ENCODE measurements around the gene SCGB3A1. TPM values are rescaled to one million over a fixed set of nuclear protein-coding genes. Genes with fewer than 3 reads are reported as not detected.

Gene SCGB3A1
- total RNA-seq, 1 donor from 2014 or later = 86.9 TPM

DNA sequence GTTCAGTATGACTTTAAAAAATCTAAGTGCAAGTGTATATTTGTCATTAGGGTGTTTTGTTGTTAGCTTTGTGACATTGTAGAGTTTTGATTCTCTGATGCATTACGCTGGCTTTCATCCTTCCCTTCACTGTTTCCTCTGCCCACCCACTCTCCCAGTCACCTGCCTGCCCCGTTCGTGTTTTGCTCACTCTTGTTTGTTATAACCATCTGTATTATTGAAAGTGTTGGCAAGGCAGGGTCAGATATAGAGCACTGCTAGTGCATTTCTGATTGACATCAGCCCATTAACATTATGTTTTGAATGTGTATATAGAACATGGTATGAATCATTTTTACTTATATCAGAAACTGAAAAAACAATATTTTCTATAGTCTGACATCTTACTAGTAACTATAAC is 27.3 kb downstream of the SCGB3A1 start:
- H3K27ac ChIP-seq = no peak overlapping the region
- intact Hi-C loops (cut with DNase I) = no loop called here
- H3K4me3 ChIP-seq = no peak overlapping the region
- TF ChIP-seq, protein P1, sequence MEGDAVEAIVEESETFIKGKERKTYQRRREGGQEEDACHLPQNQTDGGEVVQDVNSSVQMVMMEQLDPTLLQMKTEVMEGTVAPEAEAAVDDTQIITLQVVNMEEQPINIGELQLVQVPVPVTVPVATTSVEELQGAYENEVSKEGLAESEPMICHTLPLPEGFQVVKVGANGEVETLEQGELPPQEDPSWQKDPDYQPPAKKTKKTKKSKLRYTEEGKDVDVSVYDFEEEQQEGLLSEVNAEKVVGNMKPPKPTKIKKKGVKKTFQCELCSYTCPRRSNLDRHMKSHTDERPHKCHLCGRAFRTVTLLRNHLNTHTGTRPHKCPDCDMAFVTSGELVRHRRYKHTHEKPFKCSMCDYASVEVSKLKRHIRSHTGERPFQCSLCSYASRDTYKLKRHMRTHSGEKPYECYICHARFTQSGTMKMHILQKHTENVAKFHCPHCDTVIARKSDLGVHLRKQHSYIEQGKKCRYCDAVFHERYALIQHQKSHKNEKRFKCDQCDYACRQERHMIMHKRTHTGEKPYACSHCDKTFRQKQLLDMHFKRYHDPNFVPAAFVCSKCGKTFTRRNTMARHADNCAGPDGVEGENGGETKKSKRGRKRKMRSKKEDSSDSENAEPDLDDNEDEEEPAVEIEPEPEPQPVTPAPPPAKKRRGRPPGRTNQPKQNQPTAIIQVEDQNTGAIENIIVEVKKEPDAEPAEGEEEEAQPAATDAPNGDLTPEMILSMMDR (IDR thresholded peaks at IDR 0.05) = no peak
- no peaks in the 10 kb centered on the region for H3K4me1 ChIP-seq
- H3K9me3 ChIP-seq = no peaks in the 10 kb centered on the region
- H3K36me3 ChIP-seq = peaks cover 45% of the 10 kb centered on the region
- H3K27me3 ChIP-seq = no peaks in the 10 kb centered on the region
- ATAC-seq (no peak), DNase-seq (no peak)

DNA sequence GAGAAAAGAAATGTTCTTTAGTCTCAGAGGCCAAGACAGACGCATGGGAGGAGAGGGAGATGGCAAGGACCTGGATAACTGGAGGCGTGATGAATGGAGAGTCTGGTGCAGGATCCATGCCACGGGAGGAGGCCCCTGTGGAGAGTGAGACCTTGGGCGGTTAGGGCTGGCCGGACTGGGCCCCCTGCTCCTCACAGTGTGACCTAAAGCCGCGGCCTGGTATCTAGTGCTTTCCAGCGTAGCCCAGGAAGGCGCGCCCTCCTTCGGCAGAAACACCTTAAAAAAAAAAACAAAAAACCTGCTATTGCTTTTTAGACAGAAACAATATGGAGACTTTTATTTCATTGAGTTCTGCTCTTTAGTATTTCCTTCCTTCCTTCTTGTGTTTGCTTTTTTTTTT is 33.1 kb downstream of the SCGB3A1 start:
- no peak overlapping the region for H3K4me3 ChIP-seq
- no peak for DNase-seq
- H3K4me1 ChIP-seq = no peaks in the 10 kb centered on the region
- no peaks in the 10 kb centered on the region for H3K27me3 ChIP-seq
- ATAC-seq = no peak
- no peak overlapping the region for H3K27ac ChIP-seq
- H3K9me3 ChIP-seq = no peaks in the 10 kb centered on the region
- peaks cover 19% of the 10 kb centered on the region for H3K36me3 ChIP-seq
- TF ChIP-seq, protein P1 (IDR thresholded peaks at IDR 0.05) = no peak
- intact Hi-C loops (cut with DNase I) = no loop called here

DNA sequence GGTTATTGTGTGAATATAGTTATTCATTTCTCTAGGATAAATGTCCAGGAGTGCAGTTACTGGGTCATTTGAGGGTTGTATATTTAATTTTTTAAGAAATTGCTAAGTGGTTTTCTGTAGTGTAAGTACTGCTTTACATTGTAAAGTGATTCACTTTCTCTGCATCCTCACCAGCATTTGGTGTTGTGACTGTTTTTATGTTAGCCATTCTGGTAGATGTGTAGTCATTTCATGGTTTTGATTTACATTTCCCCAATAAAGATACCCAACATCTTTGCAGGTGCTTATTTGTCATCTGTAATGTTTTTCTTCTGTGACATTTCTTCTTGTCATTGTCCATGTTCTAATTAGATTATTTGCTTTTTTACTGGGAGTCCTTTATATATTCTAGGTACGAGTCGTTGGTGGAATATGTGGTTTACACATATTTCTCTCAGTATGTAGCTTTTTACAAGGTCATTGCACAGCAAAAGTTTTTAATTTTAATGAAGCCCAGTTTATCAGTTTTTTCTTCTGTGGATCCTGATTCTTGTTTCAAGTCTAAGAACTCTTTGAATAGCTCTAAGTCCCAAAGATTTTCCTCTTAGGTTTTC is 34.0 kb downstream of the SCGB3A1 start:
- TF ChIP-seq, protein P1 (IDR thresholded peaks at IDR 0.05) = no peak
- H3K36me3 ChIP-seq = peaks cover 21% of the 10 kb centered on the region
- no peak overlapping the region for H3K4me3 ChIP-seq
- no peaks in the 10 kb centered on the region for H3K4me1 ChIP-seq
- H3K9me3 ChIP-seq = no peaks in the 10 kb centered on the region
- H3K27ac ChIP-seq = no peak overlapping the region
- H3K27me3 ChIP-seq = no peaks in the 10 kb centered on the region
- DNase-seq = no peak
- intact Hi-C loops (cut with DNase I) = no loop called here
- ATAC-seq = no peak

DNA sequence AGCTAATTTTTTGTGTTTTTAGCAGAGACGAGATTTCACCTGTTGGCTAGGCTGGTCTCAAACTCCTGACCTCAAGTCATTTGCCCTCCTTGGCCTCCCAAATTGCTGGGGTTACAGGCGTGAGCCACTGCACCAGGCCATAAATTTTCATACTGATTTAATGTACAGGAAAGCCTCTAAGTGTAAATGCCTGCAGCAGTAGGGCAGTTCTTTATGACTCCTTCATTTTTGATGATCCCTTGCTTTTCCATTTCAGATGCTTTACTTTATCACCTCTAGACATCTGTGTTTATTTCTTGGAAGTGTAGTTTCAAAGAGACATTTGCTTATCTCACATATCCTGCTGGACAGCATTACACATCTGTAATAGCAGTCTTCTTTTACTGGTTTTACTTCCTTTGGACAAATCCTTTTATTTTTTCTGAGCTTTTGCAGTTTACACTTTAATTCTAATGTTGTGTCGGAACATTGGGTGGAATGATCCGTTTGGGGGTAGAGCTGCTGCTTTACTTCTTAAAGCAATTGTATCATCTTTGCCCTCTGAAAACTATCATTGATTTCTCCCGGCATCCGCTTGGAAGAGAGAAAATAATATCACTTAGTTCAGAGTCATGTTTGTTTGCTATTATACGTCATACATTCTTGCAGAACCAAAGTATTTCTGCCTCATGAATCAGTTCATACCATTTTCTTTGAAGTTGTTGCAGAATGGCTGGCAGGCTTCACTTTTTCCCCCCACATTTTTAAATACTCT is 36.0 kb downstream of the SCGB3A1 start:
- intact Hi-C loops (cut with DNase I) = no loop called here
- H3K9me3 ChIP-seq = no peaks in the 10 kb centered on the region
- no peak overlapping the region for H3K27ac ChIP-seq
- H3K36me3 ChIP-seq = peaks cover 33% of the 10 kb centered on the region
- H3K4me3 ChIP-seq = no peak overlapping the region
- ATAC-seq (no peak), DNase-seq (no peak)
- no peaks in the 10 kb centered on the region for H3K4me1 ChIP-seq
- TF ChIP-seq, protein P1 (IDR thresholded peaks at IDR 0.05) = no peak
- H3K27me3 ChIP-seq = no peaks in the 10 kb centered on the region

DNA sequence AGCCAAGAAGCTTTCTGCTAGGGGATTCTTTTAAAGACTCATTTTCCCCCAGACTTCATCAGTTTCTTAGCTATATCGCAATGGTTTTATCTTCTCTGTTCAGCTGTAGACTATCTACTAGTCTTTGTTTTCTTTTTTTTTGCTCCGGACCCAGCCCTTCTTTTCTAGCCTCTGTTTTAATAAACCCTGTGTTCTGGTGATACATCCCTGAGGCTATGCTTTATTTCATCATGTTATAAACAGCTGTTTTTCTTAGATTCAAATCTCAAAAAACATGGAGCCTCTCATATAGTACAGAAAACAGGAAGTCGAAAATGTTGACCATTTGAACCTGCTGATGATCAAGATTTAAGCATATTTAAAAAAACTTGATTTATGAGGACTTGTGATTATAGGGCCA is 37.8 kb downstream of the SCGB3A1 start:
- peaks cover 39% of the 10 kb centered on the region for H3K36me3 ChIP-seq
- no peaks in the 10 kb centered on the region for H3K27me3 ChIP-seq
- TF ChIP-seq, protein P1 (IDR thresholded peaks at IDR 0.05) = no peak
- no peaks in the 10 kb centered on the region for H3K9me3 ChIP-seq
- no peaks in the 10 kb centered on the region for H3K4me1 ChIP-seq
- no peak overlapping the region for H3K4me3 ChIP-seq
- DNase-seq (no peak), ATAC-seq (no peak)
- intact Hi-C loops (cut with DNase I) = no loop called here
- no peak overlapping the region for H3K27ac ChIP-seq
